GM18511 (cell line): ENCODE measurements around the gene CHAC1.
"Not testable (repeated sequence)": the region's sequence is repeated elsewhere in the genome, so short reads cannot be mapped to it uniquely, and the experiment has no call there.

Experiments
- ATAC-seq: cut with Tn5 transposase; IDR thresholded peaks from one replicate; pipeline ENCODE4 v1.9.1; 2021; ENCODE audit warnings: mild to moderate bottlenecking, moderate library complexity; ENCODE audit not compliant: unreplicated experiment

CHAC1 gene

DNA sequence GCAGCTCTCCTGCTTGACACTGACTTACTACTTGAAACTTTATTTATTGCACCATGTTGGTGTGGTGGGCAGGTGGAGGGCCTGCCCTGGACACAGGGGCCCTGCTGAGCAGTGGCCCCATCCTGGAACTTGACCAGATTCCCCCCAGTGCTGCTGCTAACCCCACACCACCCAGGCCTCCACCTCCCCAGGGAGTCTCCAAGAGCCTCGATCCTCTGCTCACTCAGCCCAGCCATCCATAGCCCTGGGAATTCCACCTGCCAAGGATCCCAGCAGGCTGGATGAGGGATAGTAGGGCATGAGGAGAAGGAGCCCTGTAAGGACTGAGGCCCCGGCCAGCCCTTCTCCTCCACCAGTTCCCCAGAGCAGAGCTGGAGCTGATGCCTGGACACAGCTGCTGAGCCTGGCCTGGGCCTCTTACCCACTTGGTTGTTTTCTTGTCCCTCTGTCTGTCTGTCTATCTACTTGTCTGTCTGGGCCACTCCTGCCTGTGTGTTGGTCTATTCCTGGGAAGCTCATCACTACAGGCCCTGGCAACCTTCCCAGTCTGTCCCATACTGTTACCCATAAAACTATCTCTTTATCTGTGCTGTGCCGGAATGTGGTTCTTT lies 2.8 kb downstream of the CHAC1 start:
- no peak for ATAC-seq

GRCh38 chr15:40956541-40956982 lies 3.3 kb downstream of the CHAC1 start:
- ATAC-seq: no peak

- no peak for ATAC-seq
Measured at GRCh38 chr15:40957041-40957555, 3.8 kb downstream of the CHAC1 start.

GRCh38 chr15:40957581-40958051 lies 4.3 kb downstream of the CHAC1 start:
- ATAC-seq: no peak

GRCh38 chr15:40958146-40958545 lies 4.9 kb downstream of the CHAC1 start:
- ATAC-seq: no peak

- ATAC-seq: no peak
Measured at GRCh38 chr15:40958723-40959122, 5.5 kb downstream of the CHAC1 start.

GRCh38 chr15:40959331-40960141 lies 6.3 kb downstream of the CHAC1 start:
- ATAC-seq: no peak

- ATAC-seq: no peak
Measured at GRCh38 chr15:40960151-40960885, 7.0 kb downstream of the CHAC1 start.

DNA sequence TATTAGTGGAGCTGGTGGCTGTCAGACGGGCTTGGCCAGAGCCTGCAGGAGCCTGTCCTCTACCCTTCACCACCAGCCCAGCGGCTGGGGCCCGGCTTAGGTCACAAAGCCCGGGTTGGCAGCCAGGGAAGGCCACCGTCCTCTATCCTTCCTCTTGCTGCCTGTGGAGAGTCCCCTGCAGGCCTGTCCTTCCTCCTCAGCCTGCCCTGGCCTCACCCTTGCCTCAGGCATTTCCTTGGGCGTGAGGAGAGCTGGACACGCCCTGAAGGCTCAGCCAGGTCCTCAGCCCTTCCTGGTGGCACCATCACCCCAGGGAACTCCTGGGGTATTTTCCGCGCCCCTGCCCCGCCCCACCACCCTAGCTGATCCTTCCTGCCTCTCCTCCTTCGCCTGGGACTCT lies 7.7 kb downstream of the CHAC1 start:
- ATAC-seq: no peak

- not testable (repeated sequence) for ATAC-seq
Measured at GRCh38 chr15:40961740-40962139, 8.5 kb downstream of the CHAC1 start.

- not testable (repeated sequence) for ATAC-seq
Measured at GRCh38 chr15:40962317-40962716, 9.0 kb downstream of the CHAC1 start.

GRCh38 chr15:40963201-40963600 lies 9.9 kb downstream of the CHAC1 start:
- ATAC-seq: no peak

DNA sequence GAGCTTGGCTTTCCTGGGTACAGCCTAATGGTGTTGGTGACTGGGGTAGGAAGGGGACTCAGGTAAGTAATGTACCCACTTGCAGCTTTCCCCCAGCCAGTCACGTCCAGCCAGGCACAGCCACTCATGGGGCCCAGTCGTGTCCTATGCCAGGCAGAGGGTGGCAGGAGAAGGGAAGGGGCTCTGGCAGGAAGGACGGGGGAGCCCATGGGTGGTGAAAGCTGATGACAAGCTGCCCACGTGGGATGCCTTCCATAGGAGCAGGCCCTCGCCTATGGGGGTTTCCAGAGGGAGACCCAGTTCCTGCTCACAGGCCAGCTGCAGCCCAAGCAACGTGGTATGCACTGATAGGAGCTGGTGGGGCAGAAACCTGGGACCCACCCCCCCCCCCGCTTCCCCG lies 10.7 kb downstream of the CHAC1 start:
- no peak for ATAC-seq

GRCh38 chr15:40964634-40965033 lies 11.4 kb downstream of the CHAC1 start:
- ATAC-seq: no peak

- no peak for ATAC-seq
Measured at GRCh38 chr15:40968290-40969085, 15.2 kb downstream of the CHAC1 start.

DNA sequence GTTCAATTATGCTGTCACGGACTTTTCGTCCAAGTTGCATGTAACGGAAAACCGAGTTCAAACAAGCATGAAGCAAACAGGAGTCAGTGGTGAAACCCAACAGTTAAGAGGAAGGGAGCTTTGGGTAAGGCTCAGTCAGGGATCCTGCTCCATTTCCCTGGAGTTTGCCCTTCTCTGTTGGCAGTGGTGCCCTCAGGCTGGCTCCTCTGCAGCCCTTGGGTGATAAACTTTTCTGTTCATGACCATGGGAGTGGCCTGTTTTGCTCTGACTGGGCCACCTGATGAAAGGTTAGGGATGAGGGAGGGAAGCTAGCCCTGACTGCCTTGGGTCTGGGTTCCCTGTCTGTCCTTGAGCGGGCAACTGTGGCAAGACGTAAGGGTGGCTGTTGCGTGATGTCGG lies 16.1 kb downstream of the CHAC1 start:
- ATAC-seq: no peak

- ATAC-seq: no peak
Measured at GRCh38 chr15:40974879-40975278, 21.6 kb downstream of the CHAC1 start.

DNA sequence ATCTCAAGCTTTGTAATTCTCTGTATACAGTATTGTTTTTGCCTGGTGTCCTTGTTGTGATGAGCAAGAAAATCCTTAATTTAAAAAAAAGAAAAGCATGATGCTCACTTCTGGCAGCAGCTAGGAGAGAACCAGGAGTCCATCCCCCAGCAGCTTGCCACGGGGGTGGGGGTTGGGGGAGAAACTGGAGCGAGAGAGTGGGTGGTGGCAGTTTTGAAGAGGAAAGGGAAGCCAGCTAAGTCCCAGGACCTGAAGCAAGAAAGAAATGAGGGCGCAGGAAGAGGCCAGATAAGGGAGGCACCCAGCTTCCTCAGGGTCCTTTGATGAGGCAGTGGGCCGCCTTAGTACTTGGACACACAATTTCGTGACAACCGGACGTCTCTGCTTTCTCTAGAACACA lies 23.5 kb downstream of the CHAC1 start:
- no peak for ATAC-seq

DNA sequence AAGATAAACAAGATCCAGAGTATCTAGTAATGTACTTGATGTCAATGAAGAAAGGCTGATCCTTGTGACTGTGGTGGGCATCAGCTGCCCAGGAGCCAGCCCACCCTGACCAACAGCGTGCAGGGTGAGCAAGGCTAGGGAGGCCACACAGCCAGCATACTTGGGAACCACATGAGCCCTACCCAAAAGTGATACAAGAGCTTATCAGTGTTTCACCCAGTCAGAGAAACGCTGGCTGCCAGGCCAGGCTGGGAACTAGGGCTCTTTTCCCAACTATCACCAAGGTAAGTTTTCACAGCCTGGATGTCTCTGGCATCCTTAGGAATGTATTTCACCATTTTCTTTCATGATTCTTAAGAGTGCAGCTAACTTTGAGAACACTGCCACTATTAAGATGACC lies 24.9 kb downstream of the CHAC1 start:
- no peak for ATAC-seq

GRCh38 chr15:40978562-40978961 lies 25.3 kb downstream of the CHAC1 start:
- no peak for ATAC-seq

- no peak for ATAC-seq
Measured at GRCh38 chr15:40981186-40981585, 27.9 kb downstream of the CHAC1 start.
